BJ (cell line): ENCODE measurements around the gene COL20A1. TPM values are rescaled to one million over a fixed set of nuclear protein-coding genes. Genes with fewer than 3 reads are reported as not detected.

Experiments used
- CTCF ChIA-PET: fragments of 350-600 bp; formaldehyde crosslinking; extraction: SDS; loops from one replicate; lab custom pipeline; 2021; ENCODE audit warnings: antibody characterized with exemption, inconsistent platforms; lab: Yijun Ruan, JAX
- POLR2A ChIA-PET: fragments of 300-600 bp; sonication (Branson Sonifier 250); formaldehyde crosslinking; extraction: SDS; loops from one replicate; lab custom pipeline; 2021; ENCODE audit warnings: antibody characterized with exemption; lab: Charles Lee
- DNase-seq: peaks from one replicate; pipeline ENCODE4 v3.0.0-alpha.2; 2011; ENCODE audit warnings: low read depth
- H3K27me3 ChIP-seq: 2 replicates; pipeline ENCODE4 v1.6.0; 2011; ENCODE audit warnings: low read length; ENCODE audit not compliant: control insufficient read depth, insufficient read depth
- H3K36me3 ChIP-seq: 2 replicates; pipeline ENCODE4 v1.5.1; 2011; ENCODE audit warnings: low read length; ENCODE audit not compliant: control insufficient read depth, insufficient read depth
- H3K4me3 ChIP-seq: 2 replicates; pipeline ENCODE4 v1.5.1; 2011; ENCODE audit warnings: low read depth, mild to moderate bottlenecking, control low read depth, low read length
- polyA plus RNA-seq: library from polyadenylated mRNA; depleted of rRNA; stranded (reverse); fragments of >200 nt; gene quantifications from 2 replicates; pipeline ENCODE4 v1.2.3, GENCODE V29; 2011
- TF ChIP-seq, protein P1 (sequence below): IDR thresholded peaks from 2 replicates; pipeline ENCODE4 v1.5.1; 2011; ENCODE audit warnings: low read depth, mild to moderate bottlenecking, control low read depth, inconsistent platforms, low read length, moderate library complexity; ENCODE audit not compliant: insufficient read depth

The COL20A1 gene
- polyA plus RNA-seq, 1 experiment, result not detected

DNA sequence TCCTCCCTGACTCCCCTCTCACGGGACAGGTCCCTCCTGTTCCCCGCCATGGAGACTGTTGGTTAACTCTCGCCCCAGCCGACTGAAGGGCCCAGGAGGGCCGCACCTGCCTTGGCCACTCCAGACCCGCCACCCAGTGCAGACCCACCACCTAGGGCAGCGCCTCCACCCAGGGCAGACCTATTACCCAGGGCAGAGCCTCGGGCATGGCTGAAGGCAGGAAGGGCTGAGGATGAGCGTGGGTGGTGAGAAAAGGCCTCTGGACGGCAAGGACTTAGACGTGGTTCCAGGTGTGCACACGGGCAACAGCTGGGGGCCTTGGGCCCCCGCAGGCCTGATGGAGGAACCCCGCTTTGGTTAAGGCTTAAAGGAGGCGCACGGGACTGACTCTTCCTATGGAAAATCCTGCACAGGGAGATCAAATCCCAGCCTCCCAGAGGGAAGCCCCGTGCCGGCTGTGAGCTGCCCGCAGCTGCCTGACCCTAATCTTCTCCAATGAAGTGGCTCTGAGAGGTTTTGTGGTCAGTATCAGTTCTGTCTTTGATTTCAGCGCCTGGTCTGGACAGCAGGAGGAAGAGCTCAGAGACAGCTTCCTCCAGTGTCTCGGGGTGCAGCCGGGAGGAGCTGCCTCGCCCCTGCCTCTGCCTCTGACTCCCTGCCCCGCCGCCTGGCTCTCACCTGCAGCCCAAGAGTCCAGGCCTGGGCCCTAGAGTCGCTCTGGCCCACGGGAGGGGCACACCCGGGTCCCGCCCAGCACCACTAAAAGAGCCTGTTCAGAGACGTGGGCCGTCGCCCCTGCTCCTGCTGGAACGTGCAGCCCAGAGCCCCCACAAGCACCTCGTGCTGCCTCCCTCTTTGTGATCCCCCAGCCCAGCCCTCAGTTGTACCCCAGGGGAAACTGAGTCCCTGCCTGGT is 80.2 kb downstream of the COL20A1 start:
- no peak for DNase-seq
- Histone ChIP-seq H3K4me3 (no peak overlapping the region), H3K27me3 (peaks cover 9% of the 10 kb centered on the region; the same call in 1 of the 2 replicates), H3K36me3 (no peaks in the 10 kb centered on the region)
- TF ChIP-seq, protein P1, sequence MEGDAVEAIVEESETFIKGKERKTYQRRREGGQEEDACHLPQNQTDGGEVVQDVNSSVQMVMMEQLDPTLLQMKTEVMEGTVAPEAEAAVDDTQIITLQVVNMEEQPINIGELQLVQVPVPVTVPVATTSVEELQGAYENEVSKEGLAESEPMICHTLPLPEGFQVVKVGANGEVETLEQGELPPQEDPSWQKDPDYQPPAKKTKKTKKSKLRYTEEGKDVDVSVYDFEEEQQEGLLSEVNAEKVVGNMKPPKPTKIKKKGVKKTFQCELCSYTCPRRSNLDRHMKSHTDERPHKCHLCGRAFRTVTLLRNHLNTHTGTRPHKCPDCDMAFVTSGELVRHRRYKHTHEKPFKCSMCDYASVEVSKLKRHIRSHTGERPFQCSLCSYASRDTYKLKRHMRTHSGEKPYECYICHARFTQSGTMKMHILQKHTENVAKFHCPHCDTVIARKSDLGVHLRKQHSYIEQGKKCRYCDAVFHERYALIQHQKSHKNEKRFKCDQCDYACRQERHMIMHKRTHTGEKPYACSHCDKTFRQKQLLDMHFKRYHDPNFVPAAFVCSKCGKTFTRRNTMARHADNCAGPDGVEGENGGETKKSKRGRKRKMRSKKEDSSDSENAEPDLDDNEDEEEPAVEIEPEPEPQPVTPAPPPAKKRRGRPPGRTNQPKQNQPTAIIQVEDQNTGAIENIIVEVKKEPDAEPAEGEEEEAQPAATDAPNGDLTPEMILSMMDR, result no peak
- CTCF ChIA-PET, result interaction anchor here (1.3 to 1.9 kb wide), 2 partner anchors 9 to 64 kb away, joined by 3 to 7 read pairs; no protein-coding TSS in a partner anchor
- POLR2A ChIA-PET, result no interaction called here

DNA sequence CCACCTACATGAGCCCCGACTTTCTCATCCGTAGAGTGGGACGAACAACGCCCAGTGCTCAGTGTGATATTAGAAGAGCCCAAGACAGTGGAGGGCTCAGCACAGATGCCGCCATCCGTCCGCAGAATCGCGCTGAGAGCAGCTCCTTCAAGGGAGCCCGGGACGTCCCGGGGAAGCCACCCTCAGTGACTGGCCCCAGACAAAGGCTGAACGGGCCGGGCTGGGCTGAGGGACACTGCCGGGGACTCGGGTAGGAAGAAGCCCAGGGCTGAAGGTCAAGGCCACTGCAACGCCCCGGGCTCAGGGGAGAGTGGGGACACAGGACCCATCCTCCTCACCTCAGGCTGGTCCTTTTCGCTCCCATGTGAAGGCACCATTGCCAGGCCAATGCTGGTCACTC is 81.0 kb downstream of the COL20A1 start:
- ChIA-PET CTCF (interaction anchor here (1.3 to 1.9 kb wide), 2 partner anchors 9 to 65 kb away, joined by 3 to 7 read pairs; no protein-coding TSS in a partner anchor), POLR2A (no interaction called here)
- H3K36me3 ChIP-seq, result no peaks in the 10 kb centered on the region
- H3K4me3 ChIP-seq, result no peak overlapping the region
- H3K27me3 ChIP-seq, result peaks cover 7% of the 10 kb centered on the region; the same call in 1 of the 2 replicates
- DNase-seq, result no peak
- TF ChIP-seq, protein P1, result no peak

DNA sequence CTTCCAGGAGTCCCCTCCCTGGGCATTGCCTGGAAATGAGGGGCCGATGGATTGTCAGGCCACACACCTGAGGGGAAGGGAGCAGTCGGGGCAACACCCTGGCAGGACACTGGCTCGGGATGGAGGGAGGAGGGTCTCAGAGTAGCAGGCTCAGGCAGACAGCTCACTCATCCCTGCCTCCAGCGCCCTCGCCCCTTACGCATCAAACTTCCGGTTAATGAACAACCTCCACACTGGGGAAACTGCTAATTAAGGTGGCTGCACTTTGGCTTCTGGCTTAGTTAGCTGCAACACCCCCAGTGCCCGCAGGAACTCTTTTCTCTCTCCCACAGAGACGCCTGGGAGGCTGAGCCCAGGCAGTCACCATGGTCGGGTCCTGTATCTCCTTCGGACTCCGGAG is 81.5 kb downstream of the COL20A1 start:
- H3K27me3 ChIP-seq, result peaks cover 7% of the 10 kb centered on the region; the same call in 1 of the 2 replicates
- ChIA-PET CTCF (interaction anchor here (1.3 to 1.9 kb wide), 2 partner anchors 8 to 65 kb away, joined by 3 to 7 read pairs; no protein-coding TSS in a partner anchor), POLR2A (no interaction called here)
- TF ChIP-seq, protein P1, result no peak
- H3K36me3 ChIP-seq, result no peaks in the 10 kb centered on the region
- DNase-seq, result no peak
- no peak overlapping the region for H3K4me3 ChIP-seq

DNA sequence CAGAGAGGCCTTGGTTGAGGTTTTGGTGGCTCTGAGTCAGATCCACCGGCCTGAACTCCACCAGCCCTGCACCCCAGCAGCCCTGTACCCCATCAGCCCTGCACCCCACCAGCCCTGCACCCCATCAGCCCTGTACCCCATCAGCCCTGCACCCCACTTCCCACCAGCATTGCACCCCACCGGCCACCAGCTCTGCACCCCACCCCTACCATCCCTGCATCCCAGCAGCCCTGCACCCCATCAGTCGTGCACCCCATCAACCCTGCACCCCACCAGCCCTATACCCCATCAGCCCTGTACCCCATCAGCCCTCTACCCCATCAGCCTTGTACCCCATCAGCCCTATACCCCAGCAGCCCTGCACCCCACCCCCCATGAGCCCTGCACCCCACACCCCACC is 82.5 kb downstream of the COL20A1 start:
- ChIA-PET CTCF (no interaction called here), POLR2A (no interaction called here)
- Histone ChIP-seq H3K4me3 (no peak overlapping the region), H3K36me3 (no peaks in the 10 kb centered on the region), H3K27me3 (peaks cover 7% of the 10 kb centered on the region; the same call in 1 of the 2 replicates)
- DNase-seq, result no peak
- TF ChIP-seq, protein P1, result no peak
